ENCODE measurements around the gene ALDH16A1.
"Not testable (repeated sequence)": the region's sequence is repeated elsewhere in the genome, so short reads cannot be mapped to it uniquely, and the experiment has no call there.

Gene ALDH16A1

GRCh38 chr19:49442771-49443365, 10.2 kb upstream of the ALDH16A1 start:
- no peak for TF ChIP-seq POLR2AphosphoS5 (IDR thresholded peaks at IDR 0.05; ENCODE audit: low read depth, low read length)
- TF ChIP-seq TAF1 (IDR thresholded peaks at IDR 0.05; ENCODE audit: borderline replicate concordance, low read depth, low read length) = no peak
- no peak for TF ChIP-seq POLR2A (IDR thresholded peaks at IDR 0.05; ENCODE audit: low read depth, low read length)
- DNase-seq (ENCODE audit: insufficient read length) = peak; percentile 71
- peak; percentile 77 for FAIRE-seq

GRCh38 chr19:49443366-49444099, 9.5 kb upstream of the ALDH16A1 start:
- DNase-seq (ENCODE audit: insufficient read length) = peak; percentile 97
- TF ChIP-seq POLR2AphosphoS5 (IDR thresholded peaks at IDR 0.05; ENCODE audit: low read depth, low read length) (no peak), POLR2A (IDR thresholded peaks at IDR 0.05; ENCODE audit: low read depth, low read length) (no peak), TAF1 (IDR thresholded peaks at IDR 0.05; ENCODE audit: borderline replicate concordance, low read depth, low read length) (no peak)
- FAIRE-seq = peak; percentile 97

- not testable (repeated sequence) for FAIRE-seq; DNase-seq (ENCODE audit: insufficient read length)
Observed at GRCh38 chr19:49444100-49444700, 8.8 kb upstream of the ALDH16A1 start.

- TF ChIP-seq TAF1 (IDR thresholded peaks at IDR 0.05; ENCODE audit: borderline replicate concordance, low read depth, low read length) = no peak
- no peak for TF ChIP-seq POLR2A (IDR thresholded peaks at IDR 0.05; ENCODE audit: low read depth, low read length)
- no peak for TF ChIP-seq POLR2AphosphoS5 (IDR thresholded peaks at IDR 0.05; ENCODE audit: low read depth, low read length)
- FAIRE-seq (no peak), DNase-seq (ENCODE audit: insufficient read length) (no peak)
Observed at GRCh38 chr19:49445997-49446396, 7.0 kb upstream of the ALDH16A1 start.

- FAIRE-seq = no peak
- TF ChIP-seq TAF1 (IDR thresholded peaks at IDR 0.05; ENCODE audit: borderline replicate concordance, low read depth, low read length) = no peak
- TF ChIP-seq POLR2A (IDR thresholded peaks at IDR 0.05; ENCODE audit: low read depth, low read length) = no peak
- TF ChIP-seq POLR2AphosphoS5 (IDR thresholded peaks at IDR 0.05; ENCODE audit: low read depth, low read length) = no peak
- no peak for DNase-seq (ENCODE audit: insufficient read length)
Observed at GRCh38 chr19:49447485-49448431, 5.3 kb upstream of the ALDH16A1 start.

- FAIRE-seq = no peak
- no peak for TF ChIP-seq POLR2AphosphoS5 (IDR thresholded peaks at IDR 0.05; ENCODE audit: low read depth, low read length)
- no peak for TF ChIP-seq POLR2A (IDR thresholded peaks at IDR 0.05; ENCODE audit: low read depth, low read length)
- no peak for TF ChIP-seq TAF1 (IDR thresholded peaks at IDR 0.05; ENCODE audit: borderline replicate concordance, low read depth, low read length)
- no peak for DNase-seq (ENCODE audit: insufficient read length)
Observed at GRCh38 chr19:49448432-49448786, 4.6 kb upstream of the ALDH16A1 start.

GRCh38 chr19:49450405-49450804, 2.6 kb upstream of the ALDH16A1 start:
- no peak for DNase-seq (ENCODE audit: insufficient read length)
- no peak for FAIRE-seq
- TF ChIP-seq POLR2AphosphoS5 (IDR thresholded peaks at IDR 0.05; ENCODE audit: low read depth, low read length) = no peak
- TF ChIP-seq POLR2A (IDR thresholded peaks at IDR 0.05; ENCODE audit: low read depth, low read length) = no peak
- TF ChIP-seq TAF1 (IDR thresholded peaks at IDR 0.05; ENCODE audit: borderline replicate concordance, low read depth, low read length) = no peak

- DNase-seq (ENCODE audit: insufficient read length) (peak; percentile 80), FAIRE-seq (peak; percentile 96)
- peak; percentile 35; the same call in 1 of the 2 replicates for TF ChIP-seq TAF1 (IDR thresholded peaks at IDR 0.05; ENCODE audit: borderline replicate concordance, low read depth, low read length)
- TF ChIP-seq POLR2AphosphoS5 (IDR thresholded peaks at IDR 0.05; ENCODE audit: low read depth, low read length) = peak; percentile 83
- TF ChIP-seq POLR2A (IDR thresholded peaks at IDR 0.05; ENCODE audit: low read depth, low read length) = peak; percentile 68
Observed at GRCh38 chr19:49451430-49452181, 1.4 kb upstream of the ALDH16A1 start, which contains the start of gene PIH1D1. TSS of gene PIH1D1 (minus strand) at chr19:49451814. CDS start at chr19:49451574, 240 bp downstream.

GRCh38 chr19:49453757-49454240, 774 bp downstream of the ALDH16A1 start:
- no peak for TF ChIP-seq POLR2A (IDR thresholded peaks at IDR 0.05; ENCODE audit: low read depth, low read length)
- no peak for TF ChIP-seq POLR2AphosphoS5 (IDR thresholded peaks at IDR 0.05; ENCODE audit: low read depth, low read length)
- no peak for TF ChIP-seq TAF1 (IDR thresholded peaks at IDR 0.05; ENCODE audit: borderline replicate concordance, low read depth, low read length)
- FAIRE-seq (no peak), DNase-seq (ENCODE audit: insufficient read length) (no peak)

GRCh38 chr19:49455773-49456172, 2.7 kb downstream of the ALDH16A1 start:
- TF ChIP-seq POLR2AphosphoS5 (IDR thresholded peaks at IDR 0.05; ENCODE audit: low read depth, low read length) = no peak
- TF ChIP-seq POLR2A (IDR thresholded peaks at IDR 0.05; ENCODE audit: low read depth, low read length) = no peak
- TF ChIP-seq TAF1 (IDR thresholded peaks at IDR 0.05; ENCODE audit: borderline replicate concordance, low read depth, low read length) = no peak
- FAIRE-seq (no peak), DNase-seq (ENCODE audit: insufficient read length) (no peak)

Data from GM12892 (cell line).